Stimulated activated CD8-positive, alpha-beta memory T cell treated with anti-CD3 and anti-CD28 coated beads, Interleukin-15, amount 100 ng/mL, for 24 hours (primary cell): ENCODE measurements around the gene CREB5.
"Not testable (repeated sequence)": the region's sequence is repeated elsewhere in the genome, so short reads cannot be mapped to it uniquely, and the experiment has no call there.

Experiments used
- DNase-seq: peaks from one replicate; pipeline ENCODE4 v3.0.0-alpha.2; 2020; ENCODE audit warnings: low read depth

Gene CREB5

GRCh38 chr7:28582226-28582625 is 169.9 kb downstream of the CREB5 start:
- DNase-seq: no peak

- no peak for DNase-seq
These were observed 171.9 kb downstream of the CREB5 start for GRCh38 chr7:28584235-28584634.

GRCh38 chr7:28586736-28587135 is 174.4 kb downstream of the CREB5 start:
- DNase-seq: no peak

DNA sequence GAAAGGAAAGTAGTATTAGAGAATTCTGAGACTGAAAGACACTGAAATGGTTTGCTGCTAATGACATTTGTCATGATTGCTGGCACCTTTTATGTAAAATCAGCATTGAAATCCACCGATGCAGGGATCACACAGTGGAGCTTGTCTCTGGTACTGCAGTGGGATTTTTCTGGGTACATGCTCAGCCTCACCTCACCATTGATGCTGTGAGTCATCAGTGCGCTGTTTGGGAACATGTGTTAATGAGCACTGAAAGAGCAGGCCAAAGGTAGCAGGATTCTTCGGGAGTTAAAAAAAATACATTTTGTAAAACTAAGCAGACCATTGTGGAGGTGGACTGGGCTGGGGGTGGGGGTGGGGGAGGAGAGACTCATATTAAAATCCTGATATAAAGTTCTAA is 174.9 kb downstream of the CREB5 start:
- DNase-seq: no peak

DNA sequence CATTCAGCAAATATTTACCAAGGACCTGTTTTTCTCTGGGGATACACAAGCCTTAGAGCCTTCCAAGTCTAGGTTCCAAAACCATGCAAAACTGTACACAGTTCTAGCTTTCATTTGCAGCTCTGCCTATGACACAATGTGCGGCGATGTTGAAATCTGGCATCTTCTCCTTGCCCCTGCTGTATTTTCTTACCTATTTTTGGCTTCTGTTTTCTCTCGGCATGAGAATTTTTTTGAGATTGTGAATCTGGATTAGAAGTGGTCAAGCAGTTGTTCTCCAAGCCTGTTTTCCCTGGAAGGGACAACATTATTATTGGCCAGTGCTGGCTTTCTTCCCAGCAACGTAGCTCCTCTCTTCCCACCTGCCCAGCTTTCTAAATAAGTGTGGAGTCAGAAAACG is 176.3 kb downstream of the CREB5 start:
- no peak for DNase-seq

DNA sequence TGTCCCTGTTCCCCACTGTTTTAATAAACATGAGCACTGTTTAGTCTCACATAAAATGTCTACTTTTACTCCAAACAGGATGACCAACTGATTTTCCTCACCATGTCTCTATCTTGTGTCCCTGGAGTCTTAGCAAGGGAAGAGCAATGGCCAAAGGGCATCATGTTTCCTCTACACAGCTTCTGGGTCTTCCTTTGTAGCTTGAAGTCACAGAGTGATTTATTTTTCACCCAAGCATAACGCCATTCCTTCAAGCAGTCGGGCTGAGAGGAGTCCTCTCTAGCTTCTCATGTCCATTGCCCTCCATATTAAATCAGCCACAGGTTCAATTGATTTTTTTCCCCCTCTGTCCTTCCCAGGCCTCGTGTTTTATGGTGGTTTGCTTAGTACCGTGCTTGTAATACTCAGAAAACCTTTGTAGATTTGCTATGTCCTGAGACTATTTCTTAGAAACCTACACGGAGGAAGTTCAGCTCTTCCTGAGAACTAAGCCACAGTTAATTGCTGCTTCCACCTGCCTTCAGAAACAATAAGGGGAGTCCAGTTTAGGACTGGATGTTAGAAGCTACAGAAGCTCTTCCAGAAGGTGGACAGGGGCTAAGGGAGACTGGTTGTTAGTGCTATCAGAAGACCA is 178.8 kb downstream of the CREB5 start:
- DNase-seq: no peak

- no peak for DNase-seq
These were observed 179.5 kb downstream of the CREB5 start for GRCh38 chr7:28591725-28592349.

- no peak for DNase-seq
These were observed 180.5 kb downstream of the CREB5 start for GRCh38 chr7:28592861-28593260.

- DNase-seq: no peak
These were observed 182.8 kb downstream of the CREB5 start for GRCh38 chr7:28595076-28595475.

DNA sequence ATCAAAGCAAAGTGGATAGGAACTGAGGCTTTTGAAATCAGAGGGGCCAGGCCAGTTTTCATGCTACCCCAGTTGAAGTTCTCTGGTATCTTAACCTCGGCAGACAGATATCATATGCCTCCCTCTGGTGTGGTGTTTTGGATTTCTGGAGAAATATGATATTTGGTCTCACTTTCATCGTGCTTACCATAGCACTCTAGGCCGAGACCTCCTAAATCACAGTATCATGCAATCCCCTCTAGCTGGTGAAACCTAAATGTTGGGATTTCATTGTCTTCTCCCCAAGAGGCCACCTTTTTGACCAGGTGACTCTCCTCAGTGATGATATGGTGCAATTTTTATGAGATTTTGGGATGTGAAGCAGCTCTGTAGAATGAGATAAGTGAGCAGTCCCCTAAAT is 183.5 kb downstream of the CREB5 start:
- DNase-seq: no peak

DNA sequence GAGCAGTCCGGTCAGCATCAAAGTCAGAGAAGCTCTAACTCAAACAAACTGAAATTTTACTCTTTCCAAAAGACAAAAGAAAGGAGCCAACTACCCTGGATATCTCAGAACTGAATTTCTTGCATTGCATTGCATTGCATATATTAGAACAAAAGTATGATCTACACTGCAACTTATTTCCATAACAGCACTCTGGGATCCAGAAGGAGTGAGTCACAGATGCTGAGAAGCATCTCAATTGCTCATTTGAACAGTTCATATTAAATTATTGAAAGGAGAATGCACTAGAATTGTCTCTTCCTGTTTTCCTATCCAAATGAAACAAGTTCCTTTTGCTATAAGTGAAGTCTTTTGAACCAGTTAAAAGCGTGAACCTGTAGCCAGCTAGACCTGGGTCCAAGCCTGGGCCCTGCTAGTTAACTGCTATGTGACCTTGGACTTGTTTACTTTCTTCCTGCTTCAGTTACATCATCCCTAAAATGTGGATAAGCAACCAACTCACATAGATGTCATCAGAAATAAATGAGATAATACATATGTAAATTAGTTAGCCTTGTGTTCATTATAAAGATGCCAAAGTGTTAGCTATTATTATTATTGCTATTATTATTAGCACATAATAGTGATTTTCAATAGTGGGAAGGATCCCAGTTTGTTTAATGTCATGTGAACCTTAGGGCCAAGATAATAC is 184.1 kb downstream of the CREB5 start:
- DNase-seq: no peak

- no peak for DNase-seq
These were observed 185.0 kb downstream of the CREB5 start for GRCh38 chr7:28597284-28597683.

- DNase-seq: not testable (repeated sequence)
These were observed 185.7 kb downstream of the CREB5 start for GRCh38 chr7:28598037-28598436.

GRCh38 chr7:28598586-28598985 is 186.3 kb downstream of the CREB5 start:
- DNase-seq: no peak

DNA sequence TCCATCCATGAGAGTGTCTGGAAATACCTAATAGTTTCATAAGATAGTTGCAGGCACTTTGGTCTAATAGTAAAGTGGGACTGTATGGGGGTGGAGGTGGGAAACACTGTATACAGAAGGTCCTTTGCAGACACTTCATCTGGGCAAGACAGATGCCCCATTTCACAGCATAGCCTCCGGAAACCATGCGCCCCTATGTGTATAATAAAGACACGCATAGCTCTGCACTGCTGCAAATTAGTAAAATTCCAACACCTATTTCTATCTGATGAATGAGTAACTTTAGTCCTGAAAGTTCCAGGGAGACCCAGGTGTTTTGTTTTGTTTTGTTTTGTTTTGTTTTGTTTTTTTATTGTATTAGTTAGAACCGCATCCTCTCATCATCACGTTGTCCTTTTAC is 187.1 kb downstream of the CREB5 start:
- no peak for DNase-seq

DNA sequence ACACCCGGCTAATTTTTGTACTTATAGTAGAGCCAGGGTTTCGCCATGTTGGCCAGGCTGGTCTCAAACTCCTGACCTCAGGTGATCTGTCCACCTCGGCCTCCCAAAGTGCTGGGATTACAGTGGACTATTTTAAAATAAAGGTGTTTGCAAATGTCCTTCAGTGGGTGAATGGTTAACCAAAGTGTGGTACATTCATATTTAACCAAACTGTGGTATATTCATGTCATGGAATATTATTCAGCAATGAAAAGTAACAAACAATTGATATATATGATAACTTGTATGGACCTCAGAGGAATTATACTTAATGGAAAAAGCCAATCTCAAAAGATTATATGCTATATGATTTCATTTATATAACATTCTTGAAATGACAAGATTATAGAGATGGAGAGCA is 190.0 kb downstream of the CREB5 start:
- DNase-seq: no peak

- DNase-seq: no peak
These were observed 193.2 kb downstream of the CREB5 start for GRCh38 chr7:28605427-28606085.

DNA sequence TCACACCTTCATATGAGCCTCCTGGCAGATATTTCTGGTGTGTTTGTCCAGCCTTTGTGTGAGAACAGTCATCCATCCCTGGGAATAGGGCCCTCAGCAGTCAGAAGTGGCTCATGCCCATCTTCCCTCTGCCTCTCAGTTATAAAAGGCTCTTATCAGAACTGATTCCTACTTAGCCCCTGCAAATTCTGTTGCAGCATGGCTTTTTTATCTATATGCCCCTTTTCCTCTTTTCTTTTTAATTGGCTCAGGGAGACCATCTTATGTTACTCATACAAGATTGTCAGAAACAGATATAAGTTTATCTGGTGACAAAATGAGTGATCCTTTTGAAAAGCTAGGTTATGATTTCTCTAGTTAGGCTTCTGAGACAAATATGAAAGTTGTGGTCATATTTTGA is 194.1 kb downstream of the CREB5 start:
- DNase-seq: no peak

DNA sequence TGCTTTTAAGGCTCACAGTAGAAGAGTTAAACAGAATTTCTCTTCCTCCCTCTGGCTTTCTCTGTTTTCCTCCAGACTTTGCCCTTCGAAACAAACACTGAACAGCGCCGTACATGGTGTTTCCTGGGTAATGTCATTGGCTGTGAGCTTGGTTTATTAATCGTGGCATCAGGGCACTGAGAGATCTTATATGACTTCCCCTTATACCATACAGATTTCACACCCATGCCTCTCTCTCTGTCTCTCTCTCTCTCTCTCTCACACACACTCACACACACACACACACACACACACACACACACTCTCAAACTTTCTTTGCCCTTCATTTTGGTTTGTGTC is 195.5 kb downstream of the CREB5 start:
- DNase-seq: no peak

DNA sequence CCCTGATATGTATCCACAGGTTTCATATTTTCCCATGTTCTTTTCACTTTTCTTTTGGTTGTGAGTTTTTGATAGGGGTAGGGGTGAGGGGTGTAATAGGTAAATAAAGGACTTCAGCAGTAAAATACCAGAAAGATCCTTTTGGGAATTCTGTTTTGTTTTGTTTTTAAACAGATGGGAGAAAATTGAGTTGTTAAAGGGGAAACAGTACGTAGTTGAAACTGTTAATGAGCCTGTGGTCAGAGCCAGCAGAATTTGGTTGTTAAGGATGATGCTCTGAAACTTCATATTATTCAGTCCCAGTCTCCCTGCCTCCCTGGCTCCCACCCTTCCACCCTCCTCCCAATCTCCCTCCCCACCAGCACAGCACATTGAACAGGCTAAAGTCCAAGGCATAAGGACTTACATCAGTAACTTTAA is 195.9 kb downstream of the CREB5 start:
- no peak for DNase-seq

DNA sequence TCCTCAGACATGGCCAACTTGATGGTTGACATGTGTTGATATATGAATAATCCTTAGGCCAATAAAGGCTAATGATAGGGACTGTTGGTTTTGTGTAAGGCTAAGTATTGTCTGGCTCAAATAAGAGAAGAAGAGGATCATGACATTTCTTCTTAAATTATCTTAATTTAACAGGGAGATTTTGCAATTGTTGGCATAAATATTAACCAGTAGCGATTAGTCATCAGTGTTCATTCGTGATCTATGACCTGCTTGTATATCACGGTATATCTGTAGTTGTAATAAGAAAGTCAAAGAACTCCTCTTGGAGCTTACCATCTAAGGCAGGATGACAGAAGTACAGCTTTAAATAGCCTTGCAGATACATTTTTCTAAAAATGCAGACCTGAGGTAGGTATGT is 196.4 kb downstream of the CREB5 start:
- DNase-seq: no peak

DNA sequence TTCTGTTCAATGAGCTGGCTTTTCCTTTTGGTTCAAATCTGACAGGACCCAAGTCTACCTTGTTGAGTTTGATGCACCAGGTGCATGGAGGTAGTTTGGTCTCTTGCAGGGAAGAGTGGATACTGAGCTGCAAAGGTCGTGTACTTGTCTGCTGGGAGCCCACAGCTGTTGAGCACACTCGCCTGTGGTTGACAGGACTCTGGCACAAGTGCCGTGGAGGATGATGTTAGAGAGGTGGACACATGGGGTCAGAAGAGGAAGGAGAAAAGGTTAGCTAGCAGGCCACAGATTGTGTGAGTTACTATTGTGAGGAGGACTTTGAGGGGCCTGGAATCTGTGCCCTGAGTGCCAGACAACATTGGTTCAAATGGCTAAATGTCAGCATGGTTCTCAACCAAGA is 197.3 kb downstream of the CREB5 start:
- no peak for DNase-seq

DNA sequence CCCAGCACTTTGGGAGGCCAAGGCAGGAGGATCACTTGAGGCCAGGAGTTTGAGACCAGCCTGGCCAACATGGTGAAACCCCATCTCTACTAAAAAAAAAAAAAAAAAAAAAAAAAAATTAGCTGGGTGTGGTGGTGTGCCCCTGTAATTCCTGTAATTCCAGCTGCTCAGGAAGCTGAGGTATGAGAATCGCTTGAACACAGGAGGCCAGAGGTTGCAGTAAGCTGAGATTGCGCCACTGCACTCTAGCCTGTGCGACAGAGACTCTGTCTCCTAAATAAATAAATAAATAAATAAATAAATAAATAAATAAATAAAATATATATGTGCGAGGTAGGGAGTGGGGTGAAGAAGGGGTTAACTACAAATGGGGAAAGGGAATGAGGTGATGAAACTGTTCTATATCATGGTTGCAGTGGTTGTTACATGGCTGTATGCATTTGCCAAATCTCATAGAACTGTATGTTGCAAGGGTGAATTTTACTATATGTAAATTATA is 199.1 kb downstream of the CREB5 start:
- DNase-seq: not testable (repeated sequence)
